Spleen (tissue), 7 donors: ENCODE data around the gene BAZ1B.

Experiments
- CTCF ChIP-seq, 11 experiments: fragments of 200-600 bp in 7 of 11; fragments of 450-650 bp in 4 of 11; sonication (generic) in 4 of 11; IDR thresholded peaks in 8 of 11; conservative IDR thresholded peaks in 3 of 11; 1 replicate in 7 of 11; 2 replicates in 4 of 11; pipeline versions ENCODE4 v1.4.0 to v1.8.0; 2016 to 2021; ENCODE audit warnings: antibody characterized with exemption in 11 of 11, inconsistent platforms in 4 of 11, mild to moderate bottlenecking in 1 of 11
- POLR2A ChIP-seq, 3 donors: fragments of 450-650 bp; IDR thresholded peaks; one replicate each; pipeline ENCODE4 v1.5.1; 2017; ENCODE audit warnings: antibody characterized with exemption in 3 of 3, mild to moderate bottlenecking in 1 of 3
- donor health status: DM: no; HTN: no; CAD: no; lungs with moderate emphysema.
- donor health status: DM: no; HTN: no; CAD: no.
- donor health status: DM: no; HTN: no; CAD: no.

GRCh38 chr7:73463260-73463659 lies 58.8 kb downstream of the BAZ1B start:
- TF ChIP-seq POLR2A (IDR thresholded peaks at IDR 0.05) (no peak), CTCF (IDR thresholded peaks at IDR 0.05 in 8 of 11, conservative IDR thresholded peaks at IDR 0.05 in 3 of 11) (no peak)
